ENCODE measurements around the gene C16orf92. TPM values are rescaled to one million over a fixed set of nuclear protein-coding genes. Genes with fewer than 3 reads are reported as not detected.

C16orf92 gene
- total RNA-seq, 1 experiment from 2014 or later, result not detected

DNA sequence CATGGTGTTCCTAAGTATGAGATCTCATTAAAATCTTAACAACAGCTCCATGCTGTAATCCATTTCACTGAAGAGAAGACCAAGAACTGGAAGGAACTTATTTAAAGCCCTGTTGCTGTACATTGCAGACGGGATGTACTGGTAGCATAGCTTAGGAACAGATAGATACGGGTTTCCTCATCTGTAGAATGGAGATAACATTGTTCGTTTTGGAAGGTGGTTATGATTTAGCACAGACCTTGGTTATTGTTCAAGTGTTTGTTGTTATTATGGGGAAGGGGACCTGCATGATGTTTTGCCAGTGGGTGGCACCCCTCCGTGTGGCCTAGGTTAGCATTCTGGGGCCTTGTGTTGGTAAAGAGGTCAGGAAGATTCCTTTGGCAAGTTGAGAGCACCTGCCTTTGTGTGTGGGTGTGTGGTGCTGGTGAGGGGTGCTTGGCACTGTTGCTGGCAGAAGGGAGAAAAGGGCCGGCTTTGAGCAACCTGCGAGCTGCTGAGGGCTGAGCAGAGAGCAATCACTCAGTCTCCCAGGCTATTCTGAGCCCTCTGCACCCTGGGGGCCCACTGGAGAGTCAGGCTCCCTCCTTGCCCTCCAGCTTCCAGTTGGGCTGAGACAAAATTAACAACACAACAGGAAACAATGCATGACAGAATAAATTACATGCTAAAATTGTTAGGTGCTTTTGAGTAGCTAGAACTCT, 47.0 kb upstream of the C16orf92 start:
- ChIA-PET CTCF (interaction anchor here (0.5 to 0.6 kb wide), 3 partner anchors 43 to 275 kb away, joined by 3 to 4 read pairs (median 3); no protein-coding TSS in a partner anchor), POLR2A (interaction anchor here (1.1 kb wide), 1 partner anchor 49 kb away, joined by 3 read pairs; the partner anchor contains the start of gene KCTD13)
- ATAC-seq, result no peak
- peaks cover 17% of the 10 kb centered on the region for H3K36me3 ChIP-seq (ENCODE audit: control insufficient read depth, insufficient read depth, low read length)
- intact Hi-C loops (cut with micrococcal nuclease; ENCODE audit: unreplicated experiment), result no loop called here
- H3K4me1 ChIP-seq (ENCODE audit: control insufficient read depth, insufficient read depth, low read length), result peaks cover 19% of the 10 kb centered on the region
- in situ Hi-C loops (cut with HindIII; ENCODE audit: low pct_unique_long_range_greater_than_20kb, low sequenced_read_pairs), result no loop called here
- no peak for TF ChIP-seq POLR2AphosphoS5 (IDR thresholded peaks at IDR 0.05; ENCODE audit: low read depth, low read length)
- TF ChIP-seq SIN3A (IDR thresholded peaks at IDR 0.05; ENCODE audit: borderline replicate concordance, insufficient read depth, low read depth, low read length), result no peak
- TF ChIP-seq, protein P1, sequence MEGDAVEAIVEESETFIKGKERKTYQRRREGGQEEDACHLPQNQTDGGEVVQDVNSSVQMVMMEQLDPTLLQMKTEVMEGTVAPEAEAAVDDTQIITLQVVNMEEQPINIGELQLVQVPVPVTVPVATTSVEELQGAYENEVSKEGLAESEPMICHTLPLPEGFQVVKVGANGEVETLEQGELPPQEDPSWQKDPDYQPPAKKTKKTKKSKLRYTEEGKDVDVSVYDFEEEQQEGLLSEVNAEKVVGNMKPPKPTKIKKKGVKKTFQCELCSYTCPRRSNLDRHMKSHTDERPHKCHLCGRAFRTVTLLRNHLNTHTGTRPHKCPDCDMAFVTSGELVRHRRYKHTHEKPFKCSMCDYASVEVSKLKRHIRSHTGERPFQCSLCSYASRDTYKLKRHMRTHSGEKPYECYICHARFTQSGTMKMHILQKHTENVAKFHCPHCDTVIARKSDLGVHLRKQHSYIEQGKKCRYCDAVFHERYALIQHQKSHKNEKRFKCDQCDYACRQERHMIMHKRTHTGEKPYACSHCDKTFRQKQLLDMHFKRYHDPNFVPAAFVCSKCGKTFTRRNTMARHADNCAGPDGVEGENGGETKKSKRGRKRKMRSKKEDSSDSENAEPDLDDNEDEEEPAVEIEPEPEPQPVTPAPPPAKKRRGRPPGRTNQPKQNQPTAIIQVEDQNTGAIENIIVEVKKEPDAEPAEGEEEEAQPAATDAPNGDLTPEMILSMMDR (IDR thresholded peaks at IDR 0.05), result no peak
- TF ChIP-seq, protein P2, sequence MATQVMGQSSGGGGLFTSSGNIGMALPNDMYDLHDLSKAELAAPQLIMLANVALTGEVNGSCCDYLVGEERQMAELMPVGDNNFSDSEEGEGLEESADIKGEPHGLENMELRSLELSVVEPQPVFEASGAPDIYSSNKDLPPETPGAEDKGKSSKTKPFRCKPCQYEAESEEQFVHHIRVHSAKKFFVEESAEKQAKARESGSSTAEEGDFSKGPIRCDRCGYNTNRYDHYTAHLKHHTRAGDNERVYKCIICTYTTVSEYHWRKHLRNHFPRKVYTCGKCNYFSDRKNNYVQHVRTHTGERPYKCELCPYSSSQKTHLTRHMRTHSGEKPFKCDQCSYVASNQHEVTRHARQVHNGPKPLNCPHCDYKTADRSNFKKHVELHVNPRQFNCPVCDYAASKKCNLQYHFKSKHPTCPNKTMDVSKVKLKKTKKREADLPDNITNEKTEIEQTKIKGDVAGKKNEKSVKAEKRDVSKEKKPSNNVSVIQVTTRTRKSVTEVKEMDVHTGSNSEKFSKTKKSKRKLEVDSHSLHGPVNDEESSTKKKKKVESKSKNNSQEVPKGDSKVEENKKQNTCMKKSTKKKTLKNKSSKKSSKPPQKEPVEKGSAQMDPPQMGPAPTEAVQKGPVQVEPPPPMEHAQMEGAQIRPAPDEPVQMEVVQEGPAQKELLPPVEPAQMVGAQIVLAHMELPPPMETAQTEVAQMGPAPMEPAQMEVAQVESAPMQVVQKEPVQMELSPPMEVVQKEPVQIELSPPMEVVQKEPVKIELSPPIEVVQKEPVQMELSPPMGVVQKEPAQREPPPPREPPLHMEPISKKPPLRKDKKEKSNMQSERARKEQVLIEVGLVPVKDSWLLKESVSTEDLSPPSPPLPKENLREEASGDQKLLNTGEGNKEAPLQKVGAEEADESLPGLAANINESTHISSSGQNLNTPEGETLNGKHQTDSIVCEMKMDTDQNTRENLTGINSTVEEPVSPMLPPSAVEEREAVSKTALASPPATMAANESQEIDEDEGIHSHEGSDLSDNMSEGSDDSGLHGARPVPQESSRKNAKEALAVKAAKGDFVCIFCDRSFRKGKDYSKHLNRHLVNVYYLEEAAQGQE (IDR thresholded peaks at IDR 0.05; ENCODE audit: insufficient read depth in 1 of 2, low read depth in 2 of 2, low read length in 1 of 2), result no peak
- TF ChIP-seq TCF7L2 (IDR thresholded peaks at IDR 0.05; ENCODE audit: low read depth, low read length), result no peak
- peak overlapping the region; percentile 71 to 96 for H3K4me3 ChIP-seq (ENCODE audit: low read depth in 2 of 2, low read length in 2 of 2)
- DNase-seq (ENCODE audit: low read depth, low spot score), result no peak
- no peaks in the 10 kb centered on the region for H3K9me3 ChIP-seq (ENCODE audit: control insufficient read depth, insufficient read depth, low read depth, low read length)
- no TSS peak for BruUV-seq (replicated peaks)
- no peaks in the 10 kb centered on the region for H3K27me3 ChIP-seq (ENCODE audit: control insufficient read depth, insufficient read depth, low read length)
- H3K27ac ChIP-seq (ENCODE audit: low read length), result peak overlapping the region; percentile 88

DNA sequence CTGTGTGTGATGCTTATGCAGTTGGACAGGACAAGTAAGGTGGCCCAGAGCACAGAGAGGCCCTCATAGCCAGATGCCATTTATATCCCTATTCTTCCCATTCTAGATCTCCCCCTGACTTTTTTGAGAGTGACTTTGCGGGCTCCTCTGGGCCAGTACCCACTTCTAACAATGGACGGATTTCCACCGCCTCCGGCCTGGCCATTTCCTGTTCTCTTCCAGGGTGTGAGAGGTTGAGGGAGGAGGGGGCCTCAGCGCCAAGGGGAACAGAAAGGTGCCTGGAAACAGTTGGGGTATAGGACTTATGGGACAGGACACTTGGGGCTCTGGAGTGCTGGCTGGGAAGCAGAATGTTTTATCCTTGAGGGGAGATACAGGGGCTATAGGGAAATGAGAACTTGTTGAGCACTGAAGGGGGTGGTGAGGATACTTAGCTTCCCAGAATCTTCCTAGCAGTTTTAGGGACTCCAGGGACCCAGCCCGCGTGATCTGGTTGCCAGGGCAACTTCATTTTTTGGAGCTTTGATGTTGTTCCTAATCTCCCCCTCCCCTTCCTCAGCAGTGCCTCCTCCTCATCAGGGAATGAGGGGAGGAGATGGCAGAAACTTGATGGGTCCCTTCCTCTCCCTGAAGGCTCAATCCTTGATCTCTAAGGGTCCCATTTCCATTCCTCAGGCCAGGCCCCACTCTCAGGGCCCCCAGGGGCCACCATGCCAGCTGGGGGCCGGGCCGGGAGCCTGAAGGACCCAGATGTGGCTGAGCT, 45.8 kb upstream of the C16orf92 start:
- DNase-seq (ENCODE audit: low read depth, low spot score), result no peak
- H3K27ac ChIP-seq (ENCODE audit: low read length), result no peak overlapping the region
- intact Hi-C loops (cut with micrococcal nuclease; ENCODE audit: unreplicated experiment), result no loop called here
- peaks cover 19% of the 10 kb centered on the region for H3K4me1 ChIP-seq (ENCODE audit: control insufficient read depth, insufficient read depth, low read length)
- no TSS peak for BruUV-seq (replicated peaks)
- POLR2A ChIA-PET, result no interaction called here
- TF ChIP-seq SIN3A (IDR thresholded peaks at IDR 0.05; ENCODE audit: borderline replicate concordance, insufficient read depth, low read depth, low read length), result no peak
- CTCF ChIA-PET, result no interaction called here
- H3K27me3 ChIP-seq (ENCODE audit: control insufficient read depth, insufficient read depth, low read length), result no peaks in the 10 kb centered on the region
- H3K36me3 ChIP-seq (ENCODE audit: control insufficient read depth, insufficient read depth, low read length), result peaks cover 28% of the 10 kb centered on the region
- no peaks in the 10 kb centered on the region for H3K9me3 ChIP-seq (ENCODE audit: control insufficient read depth, insufficient read depth, low read depth, low read length)
- in situ Hi-C loops (cut with HindIII; ENCODE audit: low pct_unique_long_range_greater_than_20kb, low sequenced_read_pairs), result no loop called here
- no peak for ATAC-seq
- H3K4me3 ChIP-seq (ENCODE audit: low read depth in 2 of 2, low read length in 2 of 2), result no peak overlapping the region
